ENCODE data around the gene JAK1. TPM values are rescaled to one million over a fixed set of nuclear protein-coding genes. Genes with fewer than 3 reads are reported as not detected.

The JAK1 gene
- total and polyA plus RNA-seq, 10 of the 15 experiments (the other 5 are each of a cell fraction or from before 2014, with no cell fraction given), result 9.6 to 45.5 (median 35.7) TPM

- POLR2A ChIA-PET, result no interaction called here
- H3K79me2 ChIP-seq (ENCODE audit: control insufficient read depth, insufficient read depth, low read length), result no peaks in the 10 kb centered on the region
Observed at GRCh38 chr1:64848803-64849202, 117.5 kb downstream of the JAK1 start.

DNA sequence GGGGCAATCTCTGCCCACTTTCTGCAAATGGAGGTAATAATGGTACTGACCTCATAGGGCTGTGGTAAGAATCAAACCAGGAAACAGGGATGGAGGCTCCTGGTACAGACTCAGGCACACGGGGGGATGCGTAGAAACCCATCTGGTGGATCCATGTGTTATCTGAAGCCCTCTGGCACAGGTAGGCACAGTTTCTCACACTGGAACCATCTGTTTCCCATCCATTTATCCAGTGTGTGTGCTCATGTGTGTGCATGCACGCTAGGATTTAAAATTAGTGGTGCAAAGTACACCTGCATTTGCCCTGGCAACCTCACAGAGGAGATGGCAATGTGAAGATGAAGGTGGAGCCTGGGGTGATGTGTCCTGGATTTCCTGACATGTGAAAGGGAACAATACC lies 118.2 kb downstream of the JAK1 start:
- H3K9me3 ChIP-seq (replicated peaks; ENCODE audit: control insufficient read depth, insufficient read depth, low read length), result no peaks in the 10 kb centered on the region
- no peaks in the 10 kb centered on the region for H3K4me1 ChIP-seq (ENCODE audit: control insufficient read depth, insufficient read depth, low read length)
- WGBS (ENCODE audit: insufficient coverage, insufficient replicate concordance, low lambda C conversion rate, missing lambda C conversion rate), result 73% methylated on average over 3 of the region's 3 CpGs
- ChIA-PET POLR2A (no interaction called here), CTCF (no interaction called here), RAD21 (ENCODE audit: unreplicated experiment) (no interaction called here), SMC1A (ENCODE audit: uncharacterized antibody, unreplicated experiment) (no interaction called here)
- H3K36me3 ChIP-seq (ENCODE audit: control insufficient read depth in 2 of 2, insufficient read depth in 2 of 2, low read length in 1 of 2), result peaks cover 3 to 22% of the 10 kb centered on the region in 2 experiments; a peak in 3 of 4 replicates
- ATAC-seq, result no peak
- no peak overlapping the region for H3K4me3 ChIP-seq
- no peak overlapping the region for H3K9ac ChIP-seq (ENCODE audit: control insufficient read depth, insufficient read depth, low read length)
- no peak overlapping the region for H2AFZ ChIP-seq (ENCODE audit: control insufficient read depth, low read depth, low read length)
- intact Hi-C loops (cut with micrococcal nuclease; ENCODE audit: unreplicated experiment), result no loop called here
- H3K4me2 ChIP-seq (ENCODE audit: control insufficient read depth, insufficient read depth), result no peak overlapping the region
- DNase-seq (ENCODE audit: low read depth, low spot score), result no peak
- FAIRE-seq, result no peak
- H3K27me3 ChIP-seq (replicated peaks in 1 of 2; ENCODE audit: control insufficient read depth in 2 of 2, insufficient read depth in 2 of 2, low read length in 1 of 2), result no peaks in the 10 kb centered on the region
- no TSS peak for BruUV-seq (replicated peaks)
- TF ChIP-seq RAD21 (IDR thresholded peaks at IDR 0.05; ENCODE audit: insufficient read depth, low read depth, low read length) (no peak), SREBF1 (IDR thresholded peaks at IDR 0.05; ENCODE audit: low read length) (no peak), TCF3 (IDR thresholded peaks at IDR 0.05; ENCODE audit: borderline replicate concordance, insufficient read depth, low read depth, low read length) (no peak), EGR1 (IDR thresholded peaks at IDR 0.05; ENCODE audit: borderline replicate concordance in 1 of 2, low read depth in 2 of 2, low read length in 2 of 2) (no peak)
- in situ Hi-C loops (cut with MboI), result no loop called here
- H4K20me1 ChIP-seq (ENCODE audit: control insufficient read depth, insufficient read depth), result no peaks in the 10 kb centered on the region
- H3K27ac ChIP-seq (ENCODE audit: control insufficient read depth, insufficient read depth), result no peak overlapping the region
- no peaks in the 10 kb centered on the region for H3K79me2 ChIP-seq (ENCODE audit: control insufficient read depth, insufficient read depth, low read length)

More at GRCh38 chr1:64848803-64849202, 117.5 kb downstream of the JAK1 start:
- DNase-seq (ENCODE audit: low read depth, low spot score) (no peak), FAIRE-seq (no peak), ATAC-seq (no peak)
- in situ Hi-C loops (cut with MboI) (no loop called here), intact Hi-C loops (cut with micrococcal nuclease; ENCODE audit: unreplicated experiment) (no loop called here)
- ChIA-PET SMC1A (ENCODE audit: uncharacterized antibody, unreplicated experiment) (no interaction called here), RAD21 (ENCODE audit: unreplicated experiment) (no interaction called here), CTCF (interaction anchor here (0.6 kb wide), 3 partner anchors 20 to 1004 kb away, joined by 3 to 4 read pairs (median 3); no protein-coding TSS in a partner anchor)
- BruUV-seq (replicated peaks), result no TSS peak
- Histone ChIP-seq H3K4me1 (ENCODE audit: control insufficient read depth, insufficient read depth, low read length) (no peaks in the 10 kb centered on the region), H4K20me1 (ENCODE audit: control insufficient read depth, insufficient read depth) (no peaks in the 10 kb centered on the region), H3K9ac (ENCODE audit: control insufficient read depth, insufficient read depth, low read length) (no peak overlapping the region), H2AFZ (ENCODE audit: control insufficient read depth, low read depth, low read length) (no peak overlapping the region), H3K27me3 (replicated peaks in 1 of 2; ENCODE audit: control insufficient read depth in 2 of 2, insufficient read depth in 2 of 2, low read length in 1 of 2) (no peaks in the 10 kb centered on the region), H3K9me3 (replicated peaks; ENCODE audit: control insufficient read depth, insufficient read depth, low read length) (no peaks in the 10 kb centered on the region), H3K27ac (ENCODE audit: control insufficient read depth, insufficient read depth) (no peak overlapping the region), H3K4me3 (no peak overlapping the region), H3K4me2 (ENCODE audit: control insufficient read depth, insufficient read depth) (no peak overlapping the region), H3K36me3 (ENCODE audit: control insufficient read depth in 2 of 2, insufficient read depth in 2 of 2, low read length in 1 of 2) (peaks cover 3 to 20% of the 10 kb centered on the region in 2 experiments; a peak in 3 of 4 replicates)
- TF ChIP-seq, protein P1, sequence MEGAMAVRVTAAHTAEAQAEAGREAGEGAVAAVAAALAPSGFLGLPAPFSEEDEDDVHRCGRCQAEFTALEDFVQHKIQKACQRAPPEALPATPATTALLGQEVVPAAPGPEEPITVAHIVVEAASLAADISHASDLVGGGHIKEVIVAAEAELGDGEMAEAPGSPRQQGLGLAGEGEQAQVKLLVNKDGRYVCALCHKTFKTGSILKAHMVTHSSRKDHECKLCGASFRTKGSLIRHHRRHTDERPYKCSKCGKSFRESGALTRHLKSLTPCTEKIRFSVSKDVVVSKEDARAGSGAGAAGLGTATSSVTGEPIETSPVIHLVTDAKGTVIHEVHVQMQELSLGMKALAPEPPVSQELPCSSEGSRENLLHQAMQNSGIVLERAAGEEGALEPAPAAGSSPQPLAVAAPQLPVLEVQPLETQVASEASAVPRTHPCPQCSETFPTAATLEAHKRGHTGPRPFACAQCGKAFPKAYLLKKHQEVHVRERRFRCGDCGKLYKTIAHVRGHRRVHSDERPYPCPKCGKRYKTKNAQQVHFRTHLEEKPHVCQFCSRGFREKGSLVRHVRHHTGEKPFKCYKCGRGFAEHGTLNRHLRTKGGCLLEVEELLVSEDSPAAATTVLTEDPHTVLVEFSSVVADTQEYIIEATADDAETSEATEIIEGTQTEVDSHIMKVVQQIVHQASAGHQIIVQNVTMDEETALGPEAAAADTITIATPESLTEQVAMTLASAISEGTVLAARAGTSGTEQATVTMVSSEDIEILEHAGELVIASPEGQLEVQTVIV (IDR thresholded peaks at IDR 0.05; ENCODE audit: borderline replicate concordance, partially characterized antibody), result no peak
- no peak for TF ChIP-seq TCF12 (IDR thresholded peaks at IDR 0.05; ENCODE audit: low read depth, low read length)
- whole genome bisulfite sequencing (ENCODE audit: insufficient coverage, insufficient replicate concordance, low lambda C conversion rate, missing lambda C conversion rate), result 100% methylated on average over 4 of the region's 4 CpGs
